Fibroblast of skin of right biceps (primary cell): ENCODE results near the gene TP53I11.

Experiments used
- DNase-seq: peaks from one replicate; pipeline ENCODE4 v3.0.0-alpha.2; 2013

Gene TP53I11

DNA sequence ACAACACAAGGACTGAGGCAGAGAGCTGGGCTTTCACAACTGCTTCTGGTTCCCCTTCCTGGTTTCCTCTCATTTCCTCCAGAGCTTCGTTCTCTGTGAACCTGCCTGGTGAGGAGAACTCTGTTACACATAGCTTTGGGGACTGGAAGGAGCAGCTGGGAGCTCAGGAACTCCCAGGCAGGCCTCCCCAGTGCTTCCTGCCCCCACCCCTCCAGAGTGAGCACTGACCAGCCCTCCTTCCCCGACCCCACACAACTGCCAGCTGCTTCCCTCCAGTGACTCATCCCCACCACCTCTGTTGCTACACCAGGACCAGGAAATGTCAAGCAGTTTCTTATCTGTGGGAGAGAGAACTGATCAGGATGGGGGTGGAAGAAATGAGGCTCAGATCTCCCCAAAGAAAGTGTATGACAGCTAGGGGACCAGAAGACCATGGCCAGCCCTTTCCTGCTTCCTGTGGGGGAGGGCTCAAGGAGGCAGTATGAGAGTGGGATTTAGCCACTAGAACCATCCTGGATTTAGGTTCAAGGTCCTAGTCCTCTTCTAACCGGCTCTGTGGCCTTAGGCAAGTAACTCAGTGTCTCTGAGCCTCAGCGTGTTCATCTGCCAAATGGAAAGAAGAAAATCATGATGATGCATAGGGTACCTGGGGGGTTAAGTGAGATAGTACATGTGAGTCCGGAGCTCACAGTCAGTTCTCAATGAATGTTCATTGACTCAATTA lies 4.5 kb upstream of the TP53I11 start:
- peak; percentile 77 for DNase-seq

DNA sequence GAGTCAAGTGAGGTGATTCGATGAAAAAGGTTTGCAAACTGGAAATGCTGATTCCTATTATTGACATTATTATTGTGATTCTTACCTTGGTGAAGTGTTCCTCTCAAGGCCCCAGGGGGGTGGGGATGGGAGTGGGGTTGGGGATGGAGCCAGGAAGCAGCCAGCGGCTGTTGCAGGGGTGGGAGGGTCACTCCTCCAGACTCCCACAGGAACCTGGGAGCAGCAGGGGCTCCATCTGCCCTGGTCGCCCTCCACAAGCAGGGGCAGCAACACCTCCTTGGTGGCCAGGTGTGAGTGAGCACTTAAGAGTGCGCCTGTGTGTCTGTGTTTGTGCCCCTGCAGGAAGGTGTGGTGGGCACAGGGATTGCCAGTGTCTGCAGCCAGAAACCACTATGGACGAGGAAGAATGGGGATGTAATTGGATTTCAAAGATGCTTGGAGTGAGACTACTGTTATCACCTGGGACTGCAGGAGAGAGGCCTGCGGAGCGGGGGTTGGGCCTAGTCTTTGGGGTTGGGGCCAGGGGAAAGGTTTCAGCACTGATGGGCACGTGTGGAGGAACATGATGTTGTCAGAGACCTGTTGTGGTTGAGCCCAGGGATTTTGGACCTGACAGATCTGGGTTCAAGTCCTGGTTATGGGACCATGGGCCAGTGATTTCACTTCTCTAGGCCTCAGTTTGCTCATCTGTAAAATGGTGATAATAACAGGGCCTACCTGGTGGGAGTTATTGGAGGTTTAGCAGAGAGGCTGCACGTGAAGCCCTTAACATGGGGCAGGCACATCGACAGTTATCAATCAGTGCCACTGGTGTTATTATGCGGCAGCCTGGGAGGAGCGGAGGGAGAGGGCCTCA lies 3.6 kb upstream of the TP53I11 start:
- no peak for DNase-seq

DNA sequence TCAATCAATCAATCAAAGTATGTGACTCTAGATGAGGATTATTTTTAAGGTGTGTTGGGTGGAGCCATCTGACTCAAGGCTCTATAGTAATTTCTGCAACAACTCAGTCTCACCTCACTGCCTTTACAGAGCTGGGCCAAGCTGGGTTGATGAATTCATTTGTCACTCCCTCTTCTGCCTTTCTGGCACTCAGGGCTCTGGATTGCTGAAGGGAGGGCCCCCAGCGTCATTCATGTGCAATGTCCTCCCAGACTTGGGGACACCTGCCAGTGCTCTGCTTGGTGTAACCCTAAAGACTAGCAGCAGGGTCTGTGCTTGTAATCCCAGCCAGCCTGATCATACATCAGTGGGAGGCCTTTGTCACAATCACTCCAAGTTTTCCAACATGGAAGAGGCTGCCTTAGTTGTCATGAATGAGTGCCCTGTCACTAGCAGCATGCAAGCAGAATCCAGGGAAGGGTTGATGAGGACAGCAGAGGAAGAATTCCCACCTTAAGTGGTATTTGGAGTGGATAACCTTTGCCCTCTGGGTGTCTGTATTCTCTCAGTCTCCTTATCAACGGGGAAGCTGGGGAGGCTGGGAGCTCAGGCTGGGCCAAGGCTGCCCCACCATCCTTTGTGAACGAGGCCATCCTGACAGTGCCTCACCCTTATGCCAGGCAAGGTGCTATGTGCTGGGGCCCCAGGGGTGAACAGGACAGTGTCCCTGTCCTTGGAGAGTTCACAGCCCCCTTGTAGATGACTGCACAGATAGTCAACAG lies 2.0 kb upstream of the TP53I11 start:
- DNase-seq = no peak

DNA sequence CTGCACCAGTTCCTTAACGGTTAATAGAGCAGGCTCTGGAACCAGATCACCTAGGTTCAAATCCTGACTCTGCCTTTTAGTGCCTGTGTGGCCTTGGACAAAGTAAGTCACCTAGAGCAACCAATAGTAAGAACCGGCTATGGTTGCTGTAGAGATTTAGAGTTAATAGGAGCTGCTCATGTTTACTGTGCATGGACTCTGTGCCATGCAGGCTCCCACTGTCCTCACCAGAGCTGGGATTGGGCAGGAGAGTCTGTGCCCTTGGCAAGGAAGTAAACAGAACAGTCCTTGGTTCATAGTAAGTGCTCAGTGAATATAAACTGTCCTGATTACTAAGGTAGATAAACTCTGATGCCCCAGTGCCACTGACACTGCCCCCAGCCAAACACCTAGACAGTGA lies 1.4 kb upstream of the TP53I11 start:
- DNase-seq = no peak

DNA sequence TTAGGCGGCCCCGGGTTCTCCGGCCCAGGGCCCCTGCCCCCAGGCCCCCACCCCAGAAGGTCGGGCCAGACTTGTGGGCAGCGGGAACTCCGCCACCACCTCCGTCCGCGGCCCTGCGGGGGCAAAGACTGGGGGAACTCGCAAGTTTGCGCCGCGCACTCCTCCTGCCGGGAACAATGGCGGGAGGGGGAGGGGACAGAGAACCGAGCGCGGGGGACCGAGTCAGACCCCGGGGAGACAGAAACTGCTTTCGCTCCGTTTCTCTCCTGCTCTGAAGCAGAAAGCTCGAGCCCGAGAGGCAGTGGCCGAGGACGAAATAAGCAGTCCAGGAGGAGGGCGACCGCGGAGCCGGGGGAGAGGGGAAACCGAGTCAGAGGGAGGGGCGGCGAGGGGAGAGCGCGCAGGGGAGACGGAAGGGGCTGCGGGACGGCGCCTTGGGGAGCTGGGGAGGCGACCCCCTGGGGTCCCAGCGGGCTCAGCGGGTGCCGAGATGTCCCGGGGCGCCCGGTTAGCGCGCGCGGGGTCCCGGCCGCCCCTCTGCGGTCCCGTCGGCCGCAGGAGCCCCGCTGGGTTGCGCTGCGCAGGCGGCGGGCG lies 555 bp downstream of the TP53I11 start:
- no peak for DNase-seq

DNA sequence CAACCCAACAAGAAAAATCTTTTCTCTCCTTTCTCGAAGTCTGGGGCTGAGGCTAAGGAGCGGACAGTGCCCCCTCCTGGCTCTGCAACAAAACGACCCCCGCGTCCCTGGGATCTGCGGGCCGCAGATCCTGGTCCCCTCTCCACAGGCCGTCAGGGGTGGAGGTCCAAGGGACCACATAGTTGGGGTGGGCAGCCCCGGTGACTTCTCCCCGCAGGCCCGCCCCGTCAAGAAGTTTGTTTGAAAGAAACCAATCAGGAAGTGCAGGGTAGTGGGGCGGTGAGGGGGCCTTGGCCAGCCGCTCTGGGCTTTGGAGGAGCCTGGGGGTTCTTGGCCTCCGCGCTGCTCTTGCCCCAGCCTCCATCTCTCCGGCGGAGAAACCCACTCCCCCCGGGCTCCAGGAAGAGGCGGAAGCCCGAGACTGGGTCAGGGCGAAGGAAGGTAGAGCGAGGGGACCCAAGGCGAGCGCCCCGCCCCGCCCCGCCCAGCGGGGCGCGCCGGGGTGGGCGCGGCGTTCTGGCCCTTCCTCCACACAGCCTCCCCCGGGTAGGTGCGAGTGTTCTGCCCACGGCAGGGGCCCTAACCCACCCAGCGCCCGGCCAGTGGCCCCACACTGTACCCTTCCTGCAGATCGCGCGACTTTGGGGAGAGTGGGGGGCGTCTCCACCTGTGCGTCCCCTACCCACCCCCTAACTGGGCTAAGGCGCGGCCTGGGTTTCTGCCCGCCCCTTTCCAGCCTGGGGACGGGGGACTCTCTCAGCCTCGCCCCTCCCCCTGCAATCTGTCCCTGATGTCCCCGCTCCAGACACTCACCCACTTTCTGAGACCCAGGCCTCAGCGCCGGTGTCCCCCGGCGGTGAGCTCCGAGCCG lies 1.3 kb downstream of the TP53I11 start:
- DNase-seq = peak; percentile 29

DNA sequence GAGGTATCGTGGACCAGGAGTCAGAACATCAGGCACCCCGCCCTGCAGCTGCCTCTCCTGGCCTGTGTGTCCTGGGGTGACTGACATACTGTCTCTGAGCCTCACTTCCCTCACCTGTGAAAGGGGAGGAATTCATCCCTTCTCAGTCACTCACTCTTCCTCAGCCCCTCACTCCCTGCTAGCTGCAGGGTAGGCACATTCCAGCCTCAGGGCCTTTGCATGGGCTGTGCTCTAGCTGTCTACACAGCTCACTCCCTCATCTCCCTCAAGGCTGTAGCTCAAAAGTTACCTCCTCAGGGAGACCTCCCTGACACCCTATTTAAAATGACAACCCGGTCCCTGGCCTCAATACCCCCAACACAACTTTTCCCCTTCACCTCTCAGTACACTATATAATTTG lies 2.5 kb downstream of the TP53I11 start:
- DNase-seq = no peak

DNA sequence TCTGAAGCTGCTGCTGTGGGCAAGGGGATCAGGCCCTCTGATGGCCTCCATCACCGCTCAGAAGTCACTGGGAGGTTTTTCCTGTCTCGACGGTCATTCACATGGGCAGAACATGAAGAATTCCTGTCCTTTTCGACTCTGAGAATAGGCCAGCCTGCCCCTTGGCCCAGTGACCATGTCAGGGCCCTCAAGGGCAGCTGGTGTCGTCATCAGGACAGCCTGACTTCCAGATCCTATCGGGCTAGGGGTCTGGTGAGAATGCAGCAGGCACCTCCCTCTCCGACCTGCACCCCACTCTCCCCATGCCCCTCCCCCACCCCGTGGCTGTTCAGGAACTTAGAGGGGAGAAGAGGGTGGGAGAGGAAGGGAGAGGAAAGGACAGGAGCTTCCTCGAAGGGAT lies 3.6 kb downstream of the TP53I11 start:
- DNase-seq = no peak

DNA sequence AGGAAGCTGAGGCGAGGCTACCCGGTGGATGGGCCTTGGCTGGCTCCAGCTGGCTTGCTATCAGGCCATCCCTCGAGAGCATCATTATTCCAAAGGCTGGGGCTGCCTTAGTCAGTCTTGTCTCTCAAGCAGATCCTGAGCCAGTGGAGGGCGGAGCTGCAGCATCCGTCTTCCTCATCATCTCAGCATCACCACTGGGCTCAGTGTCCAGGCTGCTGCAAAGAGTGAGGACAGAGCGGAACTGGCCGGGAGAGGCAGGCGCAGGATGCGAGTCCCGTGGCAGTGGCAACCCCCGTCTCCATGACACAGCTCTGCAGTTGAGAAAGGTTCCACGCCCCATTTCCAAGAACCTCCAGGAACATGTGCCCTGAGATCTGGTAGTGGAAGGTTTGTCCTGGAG lies 4.4 kb downstream of the TP53I11 start:
- DNase-seq = peak; percentile 42

DNA sequence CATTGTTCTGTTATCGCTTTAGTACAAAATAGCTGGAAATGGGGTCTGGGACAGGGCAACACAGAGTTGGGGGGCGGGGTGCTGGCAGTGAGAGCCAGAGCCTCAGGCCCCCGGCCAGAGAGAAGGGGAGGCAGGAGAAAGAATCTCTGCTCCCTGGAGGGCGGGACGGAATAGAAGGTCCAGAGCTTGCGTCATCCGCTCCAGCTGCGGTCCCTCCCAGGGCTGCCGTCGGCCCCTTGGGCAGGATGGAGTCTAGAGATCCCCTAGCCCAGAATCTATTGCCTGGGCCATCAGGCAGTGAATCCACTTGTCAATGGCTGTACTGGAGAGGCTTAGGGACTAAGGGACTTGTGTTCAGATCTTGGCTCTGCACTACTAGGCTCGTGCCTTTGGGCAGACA lies 5.0 kb downstream of the TP53I11 start:
- DNase-seq = no peak

DNA sequence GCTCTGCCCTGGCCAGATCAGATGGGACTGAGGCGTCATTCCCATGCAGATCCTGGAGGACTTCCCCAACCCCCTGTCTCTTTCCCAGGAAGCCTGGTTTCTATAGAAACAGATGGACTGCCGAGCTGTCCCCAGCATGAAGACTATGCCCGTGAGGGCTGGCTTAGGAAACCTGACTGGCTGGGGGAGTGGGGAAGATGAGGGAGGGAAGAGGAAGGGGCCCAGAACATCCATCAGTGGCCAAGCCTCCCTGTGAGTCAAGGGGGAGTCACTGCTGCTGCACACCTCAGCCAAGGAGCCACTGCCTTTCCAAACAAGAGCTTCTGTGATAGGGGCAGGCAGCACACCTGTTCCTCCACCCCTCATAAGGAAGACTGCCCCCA lies 5.8 kb downstream of the TP53I11 start:
- DNase-seq = no peak

DNA sequence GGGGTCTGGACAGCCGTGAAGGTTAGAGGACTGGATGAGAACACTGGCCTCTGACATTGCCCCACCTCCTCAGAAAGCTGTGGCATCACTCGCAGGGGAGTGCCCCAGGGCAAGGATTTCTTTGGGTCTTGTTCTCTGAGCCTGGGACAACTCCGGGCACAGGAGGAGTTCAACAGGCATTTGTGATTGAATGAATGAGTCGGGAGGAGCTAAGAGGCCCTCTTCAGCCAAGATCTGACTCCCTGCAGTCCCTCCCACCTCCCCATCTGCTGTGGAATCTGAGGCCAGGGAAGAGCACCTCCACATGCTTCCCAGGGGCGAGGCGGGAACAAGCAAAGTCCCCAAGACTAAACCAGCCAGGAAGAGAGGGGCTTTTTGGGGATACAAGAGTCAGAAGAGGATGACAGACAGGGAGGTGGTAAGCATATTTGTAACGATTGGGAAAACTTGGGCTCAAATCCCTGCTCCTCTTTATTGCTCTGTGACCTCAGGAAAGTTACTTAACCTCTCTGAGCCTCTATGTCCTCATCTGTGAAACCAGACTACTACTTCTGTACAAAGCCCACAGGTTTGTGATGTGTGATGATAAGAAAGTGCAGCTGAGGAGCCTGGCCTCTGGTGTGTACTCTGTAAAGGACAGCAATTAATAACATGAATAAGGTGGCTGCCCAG lies 6.4 kb downstream of the TP53I11 start:
- DNase-seq = no peak

DNA sequence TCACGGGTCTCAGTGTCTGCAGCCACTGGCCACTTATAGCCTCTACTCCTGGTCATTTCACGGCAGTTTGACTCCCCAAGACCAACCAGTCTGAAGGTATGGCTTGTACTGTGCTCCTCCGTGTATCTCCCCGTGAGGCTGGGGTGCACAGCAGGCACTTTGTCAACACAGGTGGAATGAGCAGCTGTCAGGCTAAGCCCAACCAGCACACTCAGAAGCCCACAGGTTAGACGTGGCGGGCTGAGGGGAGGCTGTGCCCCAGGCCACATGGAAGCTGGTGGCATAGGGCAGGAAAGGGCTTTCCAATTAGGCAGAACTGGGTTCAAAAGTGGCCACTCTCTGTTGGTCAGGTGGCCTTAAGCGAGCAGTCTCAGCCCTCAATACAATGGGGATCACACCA lies 7.0 kb downstream of the TP53I11 start:
- DNase-seq = no peak

DNA sequence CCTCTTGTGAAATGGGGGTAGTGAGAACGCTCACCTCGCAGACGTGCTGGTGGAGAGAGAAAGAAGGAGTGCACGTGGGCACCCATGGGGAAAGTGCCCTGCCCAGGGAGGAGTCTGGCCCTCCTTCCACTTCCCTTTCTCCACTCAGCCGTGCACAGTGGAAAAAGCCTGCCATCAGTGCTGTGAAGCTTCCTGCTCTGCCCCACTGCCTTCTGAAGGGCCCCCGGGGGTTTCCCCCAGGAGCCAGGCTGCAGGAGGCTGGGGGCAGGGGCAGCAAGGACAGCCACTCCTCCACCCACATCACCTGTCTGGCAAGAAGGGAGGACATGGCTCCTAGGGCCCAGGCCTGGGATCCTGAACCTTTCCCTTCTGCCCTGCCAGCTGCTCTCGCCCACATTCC lies 7.6 kb downstream of the TP53I11 start:
- DNase-seq = no peak

DNA sequence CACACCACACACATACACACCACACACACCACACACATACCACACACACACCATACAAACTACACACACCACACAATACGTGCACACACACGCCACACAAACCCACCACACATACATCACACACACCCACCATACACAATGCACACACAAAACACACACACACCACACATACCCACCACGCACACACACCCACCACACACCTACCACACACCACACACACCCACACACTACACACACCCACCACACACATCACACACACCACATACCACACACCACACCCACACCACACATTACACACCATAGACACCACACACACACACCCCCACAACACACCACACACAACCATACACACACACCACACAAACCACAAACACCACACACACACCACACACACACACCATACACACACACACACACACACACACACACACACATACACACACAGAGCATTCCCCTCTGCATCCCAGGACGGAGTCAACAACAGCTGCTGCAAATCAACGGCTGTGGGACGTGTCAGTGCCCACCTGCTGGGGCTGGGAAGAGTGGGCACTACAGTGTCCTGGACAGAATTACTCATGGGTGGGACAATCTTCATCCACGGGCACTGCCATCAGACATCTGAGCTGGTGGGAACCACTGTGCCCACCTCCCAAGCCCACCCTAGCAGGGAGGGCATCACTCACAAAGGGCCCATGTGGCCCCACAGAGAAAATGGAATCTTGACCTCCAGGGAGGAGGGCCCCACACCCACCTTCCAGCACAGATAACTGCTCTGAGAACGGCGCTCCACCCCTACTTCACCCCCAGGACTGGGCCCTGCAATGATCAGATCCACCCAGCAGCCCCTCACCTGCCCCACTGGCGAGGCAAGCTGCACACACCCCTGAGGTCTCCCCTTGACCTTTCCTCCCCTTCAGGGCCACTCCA lies 8.4 kb downstream of the TP53I11 start:
- DNase-seq = no peak

DNA sequence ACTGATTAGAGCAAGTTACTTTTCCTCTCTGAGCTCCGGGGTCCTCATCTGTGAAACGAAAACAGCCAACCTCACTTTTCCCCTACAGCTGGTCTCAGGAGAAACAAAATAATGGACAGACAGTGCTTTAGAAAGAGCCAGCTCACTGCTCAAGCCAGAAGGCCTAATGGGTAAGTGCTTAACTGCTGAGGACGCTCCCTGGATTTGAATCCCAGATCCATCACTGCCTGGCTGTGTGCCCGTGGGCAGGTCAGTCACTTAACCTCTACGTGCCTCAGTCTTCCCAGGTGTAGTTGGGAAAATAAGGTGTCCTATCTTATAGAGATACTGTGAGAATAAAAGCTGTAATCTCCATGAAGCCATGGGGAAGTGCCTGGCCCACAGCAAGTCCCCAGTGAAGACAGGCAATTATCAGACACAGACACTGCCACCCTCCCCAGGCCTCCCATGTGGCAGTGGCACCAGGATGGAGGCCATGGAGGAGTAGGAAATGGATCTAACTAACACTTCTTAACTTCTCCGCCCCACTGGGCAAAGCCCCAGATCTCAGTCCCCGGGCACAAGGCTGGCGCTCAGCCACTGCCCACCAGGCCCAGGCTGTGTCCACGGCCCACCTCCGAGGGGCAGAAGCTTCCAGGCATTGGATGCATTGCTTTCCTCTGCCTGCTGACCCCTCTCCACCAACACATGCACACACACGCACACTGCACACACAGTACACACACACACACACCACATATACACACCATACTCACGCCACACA lies 9.2 kb downstream of the TP53I11 start:
- DNase-seq = no peak

DNA sequence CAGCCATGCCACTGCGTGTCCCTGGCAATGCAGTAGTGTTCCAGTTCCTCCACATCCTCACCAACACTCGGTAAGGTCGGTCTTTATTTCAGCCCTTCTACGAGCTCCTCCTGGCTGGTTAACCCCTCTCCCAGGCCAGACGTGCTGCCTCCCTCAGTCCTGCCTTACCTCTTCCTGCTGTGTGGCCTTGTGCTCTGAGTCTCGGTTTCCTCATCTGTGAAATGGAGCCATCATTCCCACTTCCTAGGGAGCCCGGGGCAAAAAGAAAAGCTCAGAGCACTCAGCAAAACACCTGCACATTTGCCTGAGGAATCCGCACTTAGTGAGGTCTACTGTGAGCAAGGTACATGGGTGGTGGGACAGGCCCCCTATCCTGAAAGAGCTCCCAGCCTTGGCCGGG lies 9.8 kb downstream of the TP53I11 start:
- DNase-seq = no peak

DNA sequence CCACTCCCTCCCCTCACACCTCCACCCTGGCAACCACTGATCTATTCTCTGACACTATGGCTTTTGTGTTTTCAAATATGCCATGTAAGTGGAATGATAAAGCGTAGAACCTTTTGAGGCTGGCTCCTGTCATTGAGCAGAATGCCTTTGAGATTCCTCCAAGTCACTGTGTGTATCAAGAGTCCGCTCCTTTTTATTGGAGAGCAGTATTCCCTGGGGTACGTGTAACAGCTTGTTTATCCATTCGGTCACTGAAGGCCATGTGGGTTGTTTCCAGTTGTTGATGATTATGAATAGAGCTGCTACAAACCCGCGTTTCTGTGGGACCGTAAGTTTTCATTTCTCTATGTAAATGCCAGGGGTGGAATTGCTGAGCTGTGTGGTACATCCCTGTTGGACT lies 10.3 kb downstream of the TP53I11 start:
- no peak for DNase-seq

DNA sequence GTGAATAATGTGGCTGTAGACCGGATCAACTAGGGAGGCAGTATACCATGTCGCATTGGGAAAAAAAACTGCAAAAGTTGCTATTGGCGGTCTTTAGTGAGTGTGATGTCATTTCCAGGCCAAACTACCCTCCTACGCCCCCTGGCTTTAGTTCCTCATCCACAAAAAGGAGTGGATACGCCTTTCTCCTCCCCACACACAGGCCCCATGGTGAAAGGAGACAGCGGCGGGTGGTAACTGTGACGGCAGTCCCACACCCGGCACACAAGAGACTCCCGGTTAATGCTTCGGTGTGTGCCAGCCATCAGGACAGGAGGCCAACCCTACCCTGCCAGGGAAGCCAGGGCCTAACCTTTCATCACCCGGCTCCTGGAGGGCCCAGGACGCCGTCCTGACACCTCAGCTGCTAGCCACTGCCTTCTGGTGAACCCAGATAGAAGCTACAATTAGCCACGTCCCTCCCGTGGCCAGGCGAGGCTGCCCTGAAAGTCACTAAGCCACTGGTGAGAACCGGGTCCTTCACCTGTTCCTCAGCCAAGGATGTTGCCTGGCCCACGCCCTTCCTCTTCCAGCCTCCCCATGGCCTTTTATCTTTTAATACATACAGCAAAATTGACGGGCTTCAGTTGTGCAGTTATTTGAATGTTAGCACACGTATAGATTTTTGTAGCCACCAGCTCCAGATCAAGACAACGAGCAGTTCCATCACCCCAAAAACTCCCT lies 10.8 kb downstream of the TP53I11 start:
- DNase-seq = peak; percentile 30
